HL-60 (cell line): ENCODE results near the gene PRRC2B.

Experiments used
- CTCF ChIP-seq: IDR thresholded peaks from one replicate; pipeline ENCODE4 v1.5.1; 2011; ENCODE audit warnings: low read length, control low read depth, inconsistent platforms; ENCODE audit not compliant: insufficient read depth
- GABPA ChIP-seq: IDR thresholded peaks from 2 replicates; pipeline ENCODE4 v1.6.1; 2012; ENCODE audit warnings: low read depth

GRCh38 chr9:131459056-131459455, 65.2 kb downstream of the PRRC2B start:
- TF ChIP-seq CTCF (no peak), GABPA (no peak)
